Endothelial cell of umbilical vein (primary cell): ENCODE measurements around the gene MICALL2.

Experiments used
- EZH2 ChIP-seq: IDR thresholded peaks from 2 replicates; pipeline ENCODE4 v1.6.1; 2012; ENCODE audit warnings: borderline replicate concordance, low read depth, mild to moderate bottlenecking, moderate library complexity, low read length, inconsistent platforms; ENCODE audit not compliant: severe bottlenecking
- FOS ChIP-seq: IDR thresholded peaks from 2 replicates; pipeline ENCODE4 v1.6.1; 2011; ENCODE audit warnings: mild to moderate bottlenecking, low read length, moderate library complexity, borderline replicate concordance; ENCODE audit not compliant: insufficient read depth
- JUN ChIP-seq: IDR thresholded peaks from 2 replicates; pipeline ENCODE4 v1.6.1; 2011; ENCODE audit warnings: borderline replicate concordance, low read depth; ENCODE audit not compliant: insufficient read length, insufficient read depth
- POLR2A ChIP-seq: IDR thresholded peaks from 2 replicates; pipeline ENCODE4 v1.6.1; 2012; ENCODE audit warnings: low read depth, mild to moderate bottlenecking, control low read depth, low read length
- TF ChIP-seq, protein P1 (sequence below), 2 donors: IDR thresholded peaks; 1 replicate in 1 of 2; 2 replicates in 1 of 2; pipeline ENCODE4 v1.5.1; 2011; ENCODE audit warnings: low read length in 2 of 2, mild to moderate bottlenecking in 2 of 2, moderate library complexity in 2 of 2, control low read depth in 1 of 2, inconsistent platforms in 1 of 2, low read depth in 1 of 2; ENCODE audit not compliant: insufficient read depth in 1 of 2; ENCODE audit errors: extremely low read depth in 1 of 2

DNA sequence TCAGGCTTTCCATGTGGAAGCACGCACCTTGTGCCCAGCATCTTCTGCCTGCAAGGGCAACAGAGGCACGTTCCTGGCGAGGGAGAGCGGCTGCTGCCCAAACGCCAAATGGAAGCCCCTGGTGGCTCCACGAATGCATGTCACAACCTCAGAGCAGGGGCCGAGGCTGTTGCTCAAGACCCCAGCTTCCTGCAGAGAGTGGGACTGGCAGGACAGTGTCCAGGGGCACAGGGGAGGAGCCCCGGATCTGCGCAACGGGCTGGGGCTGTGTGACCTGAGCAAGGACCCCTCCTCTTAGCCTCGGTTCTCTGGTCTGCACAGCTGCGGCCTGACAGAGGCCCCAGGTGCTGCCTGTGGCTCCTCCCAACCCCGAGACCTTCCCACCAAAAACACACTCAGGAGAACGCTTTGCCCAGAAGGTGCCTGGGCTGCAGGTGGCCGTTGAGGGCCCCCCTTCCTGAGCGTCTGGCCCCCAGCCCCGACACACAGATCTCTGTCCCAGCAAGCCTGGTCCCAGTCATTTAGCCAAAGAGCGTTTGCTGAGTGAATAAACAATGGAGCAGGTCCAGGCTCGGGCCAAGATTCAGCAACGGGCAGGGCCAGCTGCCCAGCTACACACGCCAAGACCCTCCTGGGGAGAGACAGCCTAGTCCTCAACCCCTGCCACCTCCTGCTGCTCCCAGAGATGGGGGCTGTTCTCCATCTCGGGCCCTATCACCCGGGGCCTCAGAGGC lies 1.2 kb downstream of the MICALL2 start:
- no peak for TF ChIP-seq EZH2
- TF ChIP-seq, protein P1, sequence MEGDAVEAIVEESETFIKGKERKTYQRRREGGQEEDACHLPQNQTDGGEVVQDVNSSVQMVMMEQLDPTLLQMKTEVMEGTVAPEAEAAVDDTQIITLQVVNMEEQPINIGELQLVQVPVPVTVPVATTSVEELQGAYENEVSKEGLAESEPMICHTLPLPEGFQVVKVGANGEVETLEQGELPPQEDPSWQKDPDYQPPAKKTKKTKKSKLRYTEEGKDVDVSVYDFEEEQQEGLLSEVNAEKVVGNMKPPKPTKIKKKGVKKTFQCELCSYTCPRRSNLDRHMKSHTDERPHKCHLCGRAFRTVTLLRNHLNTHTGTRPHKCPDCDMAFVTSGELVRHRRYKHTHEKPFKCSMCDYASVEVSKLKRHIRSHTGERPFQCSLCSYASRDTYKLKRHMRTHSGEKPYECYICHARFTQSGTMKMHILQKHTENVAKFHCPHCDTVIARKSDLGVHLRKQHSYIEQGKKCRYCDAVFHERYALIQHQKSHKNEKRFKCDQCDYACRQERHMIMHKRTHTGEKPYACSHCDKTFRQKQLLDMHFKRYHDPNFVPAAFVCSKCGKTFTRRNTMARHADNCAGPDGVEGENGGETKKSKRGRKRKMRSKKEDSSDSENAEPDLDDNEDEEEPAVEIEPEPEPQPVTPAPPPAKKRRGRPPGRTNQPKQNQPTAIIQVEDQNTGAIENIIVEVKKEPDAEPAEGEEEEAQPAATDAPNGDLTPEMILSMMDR (IDR thresholded peaks at IDR 0.05; ENCODE audit: extremely low read depth in 1 of 2, insufficient read depth in 1 of 2, low read depth in 1 of 2, low read length in 2 of 2): no peak
- TF ChIP-seq POLR2A: no peak
- TF ChIP-seq FOS: no peak
- no peak for TF ChIP-seq JUN
